Memory B cell (primary cell): ENCODE measurements around the gene PDE4B.
A peak's percentile ranks its signal among the peaks of the same experiment; 100 is the strongest.

ENCODE experiments used
- ATAC-seq: fragments of 150-1000 bp; cut with Tn5 transposase; 2 replicates; pipeline ENCODE4 v1.10.0; 2021; ENCODE audit warnings: low read depth, mild to moderate bottlenecking, moderate library complexity
- DNase-seq, 2 donors: peaks; one replicate each; pipeline ENCODE4 v3.0.0; 2022; ENCODE audit warnings: low spot score in 2 of 2
- H3K27ac Mint-ChIP-seq: one replicate; pipeline ENCODE4 v1.8.0; 2022; ENCODE audit warnings: mild to moderate bottlenecking, moderate library complexity, mixed read lengths
- H3K27me3 Mint-ChIP-seq: one replicate; pipeline ENCODE4 v1.8.0; 2022; ENCODE audit warnings: mixed read lengths
- H3K36me3 Mint-ChIP-seq: one replicate; pipeline ENCODE4 v1.8.0; 2022; ENCODE audit warnings: mild to moderate bottlenecking, mixed read lengths
- H3K4me1 Mint-ChIP-seq: one replicate; pipeline ENCODE4 v1.8.0; 2022; ENCODE audit warnings: mixed read lengths
- H3K4me3 Mint-ChIP-seq: one replicate; pipeline ENCODE4 v1.8.0; 2022; ENCODE audit warnings: mild to moderate bottlenecking, moderate library complexity, mixed read lengths
- H3K9me3 Mint-ChIP-seq: one replicate; pipeline ENCODE4 v1.8.0; 2022; ENCODE audit warnings: mixed read lengths

Gene PDE4B

GRCh38 chr1:66349242-66349641, 556.5 kb downstream of the PDE4B start:
- Mint-ChIP-seq H3K27me3 (no peaks in the 10 kb centered on the region), H3K4me1 (peaks cover 68% of the 10 kb centered on the region), H3K36me3 (peaks cover 27% of the 10 kb centered on the region), H3K27ac (peak overlapping the region; percentile 98), H3K4me3 (peak overlapping the region; percentile 72), H3K9me3 (peaks cover 2% of the 10 kb centered on the region)
- ATAC-seq (no peak), DNase-seq (no peak)

GRCh38 chr1:66350001-66350547, 557.4 kb downstream of the PDE4B start:
- Mint-ChIP-seq H3K27me3 (no peaks in the 10 kb centered on the region), H3K27ac (peak overlapping the region; percentile 98), H3K4me3 (peak overlapping the region; percentile 72), H3K36me3 (peaks cover 31% of the 10 kb centered on the region), H3K9me3 (peaks cover 2% of the 10 kb centered on the region), H3K4me1 (peaks cover 67% of the 10 kb centered on the region)
- ATAC-seq (peak; percentile 83), DNase-seq (no peak)

- peak overlapping the region; percentile 98 for H3K27ac Mint-ChIP-seq
- ATAC-seq (no peak), DNase-seq (no peak)
- peak overlapping the region; percentile 68 for H3K4me3 Mint-ChIP-seq
- H3K27me3 Mint-ChIP-seq = no peaks in the 10 kb centered on the region
- H3K9me3 Mint-ChIP-seq = peaks cover 2% of the 10 kb centered on the region
- peaks cover 32% of the 10 kb centered on the region for H3K36me3 Mint-ChIP-seq
- peaks cover 63% of the 10 kb centered on the region for H3K4me1 Mint-ChIP-seq
Observed at GRCh38 chr1:66351478-66351877, 558.8 kb downstream of the PDE4B start.

DNA sequence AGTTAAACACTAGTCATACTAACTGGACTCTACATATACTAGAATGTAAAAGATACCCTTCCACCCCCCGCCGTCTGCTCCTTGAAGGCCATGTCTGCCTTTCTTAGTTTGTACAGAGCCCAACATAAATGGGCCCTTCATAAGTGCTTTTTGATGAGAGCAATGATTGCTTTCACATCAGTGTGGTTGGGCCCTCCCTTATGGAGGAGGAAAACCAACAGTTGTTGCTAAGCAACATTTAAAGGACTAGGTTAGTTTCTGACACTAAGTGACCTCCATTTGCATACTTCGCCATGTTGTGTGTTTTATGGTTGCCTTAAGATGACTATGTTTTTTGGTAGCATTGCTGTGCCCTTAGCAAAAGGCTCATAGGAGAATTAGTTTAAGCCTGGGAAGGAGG, 559.2 kb downstream of the PDE4B start:
- peaks cover 2% of the 10 kb centered on the region for H3K9me3 Mint-ChIP-seq
- peak overlapping the region; percentile 98 for H3K27ac Mint-ChIP-seq
- DNase-seq = no peak
- peaks cover 61% of the 10 kb centered on the region for H3K4me1 Mint-ChIP-seq
- peak; percentile 67 for ATAC-seq
- H3K4me3 Mint-ChIP-seq = peak overlapping the region; percentile 68
- no peaks in the 10 kb centered on the region for H3K27me3 Mint-ChIP-seq
- H3K36me3 Mint-ChIP-seq = peaks cover 33% of the 10 kb centered on the region

DNA sequence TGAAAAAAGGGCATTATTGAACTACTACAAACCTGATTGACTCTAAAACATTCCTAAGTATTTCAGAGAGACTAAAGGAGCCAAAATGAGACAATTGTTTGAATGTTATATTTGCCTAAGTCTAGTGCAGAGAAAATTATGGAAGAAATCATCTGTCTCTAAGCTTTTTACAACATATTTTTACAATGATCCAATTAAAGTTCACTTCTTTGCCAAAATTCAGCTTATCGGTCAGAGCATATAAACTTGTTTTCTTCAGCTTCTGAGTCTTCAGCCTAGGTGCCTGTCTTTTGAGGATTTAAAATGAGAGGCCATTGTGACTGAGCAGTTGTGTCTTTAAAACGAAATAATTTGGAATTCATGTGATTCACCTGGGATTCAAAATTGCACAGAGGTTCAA, 560.1 kb downstream of the PDE4B start:
- ATAC-seq = no peak
- Mint-ChIP-seq H3K27ac (peak overlapping the region; percentile 98), H3K4me3 (peak overlapping the region; percentile 18), H3K36me3 (peaks cover 36% of the 10 kb centered on the region), H3K9me3 (peaks cover 2% of the 10 kb centered on the region), H3K4me1 (peaks cover 58% of the 10 kb centered on the region), H3K27me3 (no peaks in the 10 kb centered on the region)
- no peak for DNase-seq

DNA sequence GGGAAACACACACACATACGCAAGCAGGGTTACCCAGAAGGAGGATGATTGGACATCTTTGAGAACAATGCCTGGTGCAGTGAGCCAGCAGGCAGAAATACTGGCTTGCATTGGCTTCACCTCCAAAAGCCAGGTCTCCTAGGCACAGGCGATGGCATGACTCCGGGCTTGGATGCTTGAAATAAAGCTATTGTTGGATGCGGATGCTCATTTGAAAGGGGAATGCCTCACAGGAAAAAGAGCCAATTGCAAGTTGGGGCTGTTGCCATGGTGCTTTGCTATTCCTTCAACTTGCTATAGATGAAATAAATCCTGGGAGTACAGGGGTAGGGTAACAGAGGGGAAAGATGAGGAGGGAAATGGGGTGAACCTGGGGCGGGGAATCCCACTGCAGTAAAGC, 560.6 kb downstream of the PDE4B start:
- Mint-ChIP-seq H3K4me1 (peaks cover 58% of the 10 kb centered on the region), H3K27me3 (no peaks in the 10 kb centered on the region), H3K4me3 (peak overlapping the region; percentile 18), H3K36me3 (peaks cover 36% of the 10 kb centered on the region), H3K9me3 (peaks cover 2% of the 10 kb centered on the region), H3K27ac (peak overlapping the region; percentile 98)
- DNase-seq (no peak), ATAC-seq (no peak)

DNA sequence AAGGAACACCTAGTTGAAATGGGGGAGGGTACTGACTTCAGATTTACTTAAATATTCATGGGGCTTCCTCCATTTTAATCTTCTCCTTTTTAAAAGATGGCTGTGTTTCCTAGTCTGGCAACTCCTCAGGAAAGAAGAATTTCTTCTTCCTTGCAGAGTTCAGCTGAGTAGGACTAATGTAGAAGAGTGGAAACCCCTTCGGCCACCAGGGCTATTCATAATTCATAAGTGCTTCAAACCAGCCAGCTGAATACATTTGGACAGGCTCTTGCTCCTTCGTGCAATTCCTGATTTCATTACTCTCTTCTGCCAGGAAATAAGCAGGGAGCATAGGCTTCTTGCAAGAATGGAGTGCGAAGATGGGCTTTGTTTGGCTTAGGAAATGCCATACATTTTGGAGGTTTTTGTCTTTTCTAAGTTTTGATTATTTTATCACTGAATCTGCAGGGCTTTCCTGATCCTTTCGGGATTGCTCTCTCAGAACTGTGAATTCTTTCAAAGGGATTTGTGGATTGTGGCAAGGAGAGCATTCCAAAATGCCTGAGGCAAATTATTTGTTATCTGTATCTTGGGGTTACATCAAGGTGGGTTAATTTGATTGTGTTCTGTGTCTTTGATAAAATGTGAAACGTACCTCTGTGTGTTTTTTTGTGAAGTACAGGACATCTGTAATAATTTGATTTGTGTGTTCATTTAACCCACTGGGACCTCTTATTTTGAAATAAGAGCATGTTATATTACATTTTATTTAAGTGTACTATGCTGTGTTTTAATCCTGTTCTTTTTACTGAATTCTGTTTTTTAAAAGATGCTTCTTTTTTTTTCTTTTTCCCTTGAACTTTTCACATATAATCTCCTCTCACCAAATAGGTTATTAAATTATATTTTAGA, 561.9 kb downstream of the PDE4B start:
- peaks cover 2% of the 10 kb centered on the region for H3K9me3 Mint-ChIP-seq
- DNase-seq (no peak), ATAC-seq (no peak)
- peaks cover 41% of the 10 kb centered on the region for H3K36me3 Mint-ChIP-seq
- H3K4me3 Mint-ChIP-seq = no peak overlapping the region
- peaks cover 56% of the 10 kb centered on the region for H3K4me1 Mint-ChIP-seq
- no peaks in the 10 kb centered on the region for H3K27me3 Mint-ChIP-seq
- peak overlapping the region; percentile 78 for H3K27ac Mint-ChIP-seq

GRCh38 chr1:66355756-66356155, 563.1 kb downstream of the PDE4B start:
- no peaks in the 10 kb centered on the region for H3K27me3 Mint-ChIP-seq
- ATAC-seq (peak; percentile 22), DNase-seq (no peak)
- H3K4me3 Mint-ChIP-seq = no peak overlapping the region
- peaks cover 42% of the 10 kb centered on the region for H3K36me3 Mint-ChIP-seq
- H3K4me1 Mint-ChIP-seq = peaks cover 54% of the 10 kb centered on the region
- peak overlapping the region; percentile 87 for H3K27ac Mint-ChIP-seq
- peaks cover 2% of the 10 kb centered on the region for H3K9me3 Mint-ChIP-seq

- H3K4me1 Mint-ChIP-seq = peaks cover 51% of the 10 kb centered on the region
- peak overlapping the region; percentile 87 for H3K27ac Mint-ChIP-seq
- peaks cover 43% of the 10 kb centered on the region for H3K36me3 Mint-ChIP-seq
- no peaks in the 10 kb centered on the region for H3K27me3 Mint-ChIP-seq
- ATAC-seq (no peak), DNase-seq (no peak)
- peaks cover 2% of the 10 kb centered on the region for H3K9me3 Mint-ChIP-seq
- H3K4me3 Mint-ChIP-seq = no peak overlapping the region
Observed at GRCh38 chr1:66356605-66357004, 563.9 kb downstream of the PDE4B start.

DNA sequence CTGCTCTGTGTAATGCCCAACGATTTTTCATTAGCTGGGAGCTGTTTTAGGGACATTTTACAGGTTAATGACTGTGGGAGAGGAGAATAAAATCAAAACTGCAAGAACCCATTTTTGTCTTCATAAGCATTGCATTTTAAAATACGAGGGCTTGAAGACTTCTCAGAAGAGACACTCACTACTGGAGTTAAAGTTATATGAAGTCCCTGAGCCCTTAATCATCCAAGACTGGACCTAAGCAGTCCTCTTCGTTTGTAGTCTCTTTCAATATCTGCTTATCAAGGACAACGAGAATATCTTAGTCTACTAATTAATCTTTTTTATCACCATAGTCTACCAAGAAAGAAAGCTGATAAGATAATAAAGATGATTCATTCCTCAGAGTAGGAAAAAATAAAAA, 564.3 kb downstream of the PDE4B start:
- Mint-ChIP-seq H3K27ac (peak overlapping the region; percentile 87), H3K4me3 (no peak overlapping the region), H3K4me1 (peaks cover 48% of the 10 kb centered on the region), H3K27me3 (no peaks in the 10 kb centered on the region), H3K9me3 (peaks cover under 1% of the 10 kb centered on the region), H3K36me3 (peaks cover 45% of the 10 kb centered on the region)
- ATAC-seq = no peak
- DNase-seq = no peak

- Mint-ChIP-seq H3K27ac (peak overlapping the region; percentile 87), H3K4me3 (no peak overlapping the region), H3K27me3 (no peaks in the 10 kb centered on the region), H3K4me1 (peaks cover 44% of the 10 kb centered on the region), H3K9me3 (no peaks in the 10 kb centered on the region), H3K36me3 (peaks cover 47% of the 10 kb centered on the region)
- DNase-seq (no peak), ATAC-seq (no peak)
Observed at GRCh38 chr1:66357478-66358197, 564.9 kb downstream of the PDE4B start.

DNA sequence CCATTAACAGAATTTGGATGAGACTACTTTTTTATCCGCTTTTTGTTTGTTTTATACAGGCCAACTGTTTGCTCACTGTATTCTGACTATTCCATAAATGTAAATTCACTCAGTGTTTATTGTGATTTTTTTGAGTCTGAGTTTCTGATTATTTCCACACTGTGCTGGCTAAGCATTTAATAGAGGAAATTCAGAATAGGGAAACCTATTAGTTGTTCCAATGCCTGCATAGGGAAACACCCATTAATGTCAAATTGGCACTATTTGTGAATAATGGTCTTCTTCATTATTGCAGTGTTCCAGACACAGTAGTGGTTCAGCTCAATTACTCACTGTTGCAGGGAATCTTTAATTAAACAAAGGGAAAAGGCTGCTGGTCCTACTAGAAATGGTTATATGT, 566.6 kb downstream of the PDE4B start:
- Mint-ChIP-seq H3K27me3 (no peaks in the 10 kb centered on the region), H3K36me3 (peaks cover 47% of the 10 kb centered on the region), H3K9me3 (no peaks in the 10 kb centered on the region), H3K4me1 (peaks cover 38% of the 10 kb centered on the region), H3K27ac (peak overlapping the region; percentile 88), H3K4me3 (peak overlapping the region; percentile 69)
- ATAC-seq = no peak
- DNase-seq = no peak

GRCh38 chr1:66359815-66360214, 567.1 kb downstream of the PDE4B start:
- H3K9me3 Mint-ChIP-seq = no peaks in the 10 kb centered on the region
- H3K4me1 Mint-ChIP-seq = peaks cover 40% of the 10 kb centered on the region
- ATAC-seq (no peak), DNase-seq (no peak)
- peaks cover 48% of the 10 kb centered on the region for H3K36me3 Mint-ChIP-seq
- H3K27ac Mint-ChIP-seq = peak overlapping the region; percentile 88
- H3K27me3 Mint-ChIP-seq = no peaks in the 10 kb centered on the region
- H3K4me3 Mint-ChIP-seq = no peak overlapping the region

DNA sequence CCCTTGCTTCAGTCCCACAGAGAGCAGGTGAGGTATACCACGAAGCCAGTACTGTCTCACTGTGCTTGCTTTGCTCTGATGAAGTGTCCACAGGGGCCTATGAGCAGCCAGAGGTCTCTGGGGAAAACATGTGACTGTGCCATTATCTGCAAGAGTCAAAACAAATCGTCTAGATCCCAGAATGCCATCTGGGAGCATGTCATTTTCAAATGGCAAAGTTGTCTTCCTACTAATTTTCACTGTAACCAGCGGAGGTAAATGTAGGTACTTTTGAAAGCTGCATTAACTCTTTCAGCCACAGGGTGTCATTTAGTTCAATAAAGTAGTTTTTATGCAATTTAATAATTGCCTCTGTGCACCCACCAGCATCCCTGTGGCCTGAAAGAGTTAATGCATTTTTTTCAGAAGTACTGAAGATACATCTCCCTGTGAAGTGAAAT, 567.6 kb downstream of the PDE4B start:
- ATAC-seq (peak; percentile 70), DNase-seq (no peak)
- Mint-ChIP-seq H3K4me1 (peaks cover 44% of the 10 kb centered on the region), H3K36me3 (peaks cover 53% of the 10 kb centered on the region), H3K27me3 (no peaks in the 10 kb centered on the region), H3K9me3 (no peaks in the 10 kb centered on the region), H3K4me3 (no peak overlapping the region), H3K27ac (peak overlapping the region; percentile 88)
